PC-3 (cell line): ENCODE measurements around the gene IGFL3. TPM values are rescaled to one million over a fixed set of nuclear protein-coding genes. Genes with fewer than 3 reads are reported as not detected.

Experiments
- ATAC-seq: fragments of 200-7000 bp; cut with Tn5 transposase; 2 replicates; pipeline ENCODE4 v1.9.1; 2020; ENCODE audit warnings: mild to moderate bottlenecking, moderate library complexity
- BruUV-seq: library from RNA; stranded (reverse); fragments of 400-500 nt; replicated peaks from 2 replicates; lab custom pipeline; 2021; lab: Mats Ljungman, UMichigan
- CTCF ChIA-PET: fragments of 300-600 bp; sonication (Branson Sonifier 250); formaldehyde crosslinking; loops from one replicate; lab custom pipeline; 2022; ENCODE audit warnings: antibody characterized with exemption; lab: Charles Lee
- POLR2A ChIA-PET: fragments of 300-600 bp; sonication (Branson Sonifier 250); formaldehyde crosslinking; loops from one replicate; lab custom pipeline; 2022; ENCODE audit warnings: antibody characterized with exemption; ENCODE audit not compliant: unreplicated experiment; lab: Charles Lee
- DNase-seq: peaks from one replicate; pipeline ENCODE4 v3.0.0-alpha.2; 2015
- H2AFZ ChIP-seq: fragments of 300-600 bp; sonication (generic); 2 replicates; pipeline ENCODE4 v1.6.0; 2016; ENCODE audit warnings: antibody characterized with exemption, low read length
- H3F3A ChIP-seq: fragments of 300-600 bp; sonication (generic); one replicate; pipeline ENCODE4 v1.6.0; 2017; ENCODE audit warnings: antibody characterized with exemption, low read length, control low read depth, mild to moderate bottlenecking; ENCODE audit not compliant: unreplicated experiment
- H3K27ac ChIP-seq: fragments of 300-600 bp; sonication (generic); 2 replicates; pipeline ENCODE4 v1.5.1; 2016; ENCODE audit warnings: mild to moderate bottlenecking, low read length
- H3K27me3 ChIP-seq: fragments of 300-600 bp; sonication (generic); 2 replicates; pipeline ENCODE4 v1.6.1; 2016; ENCODE audit warnings: low read length, mixed read lengths
- H3K36me3 ChIP-seq: fragments of 300-600 bp; sonication (generic); 2 replicates; pipeline ENCODE4 v1.6.1; 2016; ENCODE audit warnings: low read depth, mixed run types, low read length, mixed read lengths
- H3K4me1 ChIP-seq: fragments of 300-600 bp; sonication (generic); 2 replicates; pipeline ENCODE4 v1.5.1; 2016; ENCODE audit warnings: low read length; ENCODE audit not compliant: insufficient read depth
- H3K4me2 ChIP-seq: fragments of 300-600 bp; sonication (generic); 2 replicates; pipeline ENCODE4 v1.6.0; 2016; ENCODE audit warnings: low read length
- H3K4me3 ChIP-seq: fragments of 300-600 bp; sonication (generic); 2 replicates; pipeline ENCODE4 v1.5.1; 2016; ENCODE audit warnings: mild to moderate bottlenecking, low read length, mixed read lengths
- H3K79me2 ChIP-seq: fragments of 300-600 bp; sonication (generic); 2 replicates; pipeline ENCODE4 v1.6.1; 2017; ENCODE audit warnings: low read length, mixed read lengths
- H3K9ac ChIP-seq: fragments of 300-600 bp; sonication (generic); 2 replicates; pipeline ENCODE4 v1.6.0; 2016; ENCODE audit warnings: mild to moderate bottlenecking, low read length
- H3K9me2 ChIP-seq: fragments of 300-600 bp; sonication (generic); replicated peaks from 2 replicates; pipeline ENCODE4 v1.6.1; 2016; ENCODE audit warnings: mixed run types, low read length, mixed read lengths
- H3K9me3 ChIP-seq: fragments of 300-600 bp; sonication (generic); 2 replicates; pipeline ENCODE4 v1.6.1; 2016; ENCODE audit warnings: low read length, mixed read lengths
- H4K20me1 ChIP-seq: fragments of 300-600 bp; sonication (generic); 2 replicates; pipeline ENCODE4 v1.6.1; 2016; ENCODE audit warnings: low read length, mixed read lengths
- CTCF ChIP-seq: fragments of 300-600 bp; sonication (generic); conservative IDR thresholded peaks from 2 replicates; pipeline ENCODE4 v1.5.1; 2017; ENCODE audit warnings: antibody characterized with exemption, low read depth, mild to moderate bottlenecking, low read length
- EZH2 ChIP-seq: fragments of 300-600 bp; sonication (generic); IDR thresholded peaks from one replicate; pipeline ENCODE4 v1.6.1; 2017; ENCODE audit warnings: antibody characterized with exemption, mild to moderate bottlenecking, low read length; ENCODE audit not compliant: unreplicated experiment
- EZH2phosphoT487 ChIP-seq: fragments of 300-600 bp; sonication (generic); IDR thresholded peaks from 2 replicates; pipeline ENCODE4 v1.6.1; 2018; ENCODE audit warnings: mild to moderate bottlenecking, antibody characterized with exemption, low read length, borderline replicate concordance
- intact Hi-C: fragments of 100-400 bp; cut with micrococcal nuclease; formaldehyde crosslinking; loops from 2 replicates; pipeline ENCODE4 v1.9.0; 2023
- total RNA-seq: library from RNA; depleted of rRNA; stranded (reverse); fragments of >200 nt; gene quantifications from 2 replicates; pipeline ENCODE4 v1.2.3, GENCODE V29; 2014

Gene IGFL3
- total RNA-seq, 1 experiment from 2014 or later: not detected

GRCh38 chr19:46133777-46134241 lies 9.3 kb upstream of the IGFL3 start:
- TF ChIP-seq EZH2phosphoT487 (no peak), EZH2 (no peak), CTCF (no peak)
- BruUV-seq: no TSS peak
- ChIA-PET CTCF (no interaction called here), POLR2A (no interaction called here)
- H3K4me3 ChIP-seq: no peak overlapping the region
- no peak overlapping the region for H2AFZ ChIP-seq
- no peaks in the 10 kb centered on the region for H3K36me3 ChIP-seq
- DNase-seq (no peak), ATAC-seq (no peak)
- no peaks in the 10 kb centered on the region for H3K9me3 ChIP-seq
- no peaks in the 10 kb centered on the region for H4K20me1 ChIP-seq
- intact Hi-C loops: no loop called here
- peaks cover 14% of the 10 kb centered on the region for H3K27me3 ChIP-seq
- no peak overlapping the region for H3K27ac ChIP-seq
- no peak overlapping the region for H3K9ac ChIP-seq
- peaks cover 11% of the 10 kb centered on the region; the same call in 1 of the 2 replicates for H3K4me1 ChIP-seq
- H3K79me2 ChIP-seq: no peaks in the 10 kb centered on the region
- H3F3A ChIP-seq: no peaks in the 10 kb centered on the region
- H3K4me2 ChIP-seq: no peak overlapping the region
- no peaks in the 10 kb centered on the region for H3K9me2 ChIP-seq

- Histone ChIP-seq H3K4me2 (no peak overlapping the region), H3K27me3 (peaks cover 20% of the 10 kb centered on the region), H3K79me2 (no peaks in the 10 kb centered on the region), H3K36me3 (no peaks in the 10 kb centered on the region), H3F3A (no peaks in the 10 kb centered on the region), H3K4me1 (peaks cover 11% of the 10 kb centered on the region; the same call in 1 of the 2 replicates), H2AFZ (no peak overlapping the region), H3K9me2 (no peaks in the 10 kb centered on the region), H3K27ac (no peak overlapping the region), H3K9ac (no peak overlapping the region), H3K9me3 (no peaks in the 10 kb centered on the region), H3K4me3 (no peak overlapping the region), H4K20me1 (no peaks in the 10 kb centered on the region)
- intact Hi-C loops: no loop called here
- TF ChIP-seq EZH2phosphoT487 (no peak), CTCF (no peak), EZH2 (no peak)
- POLR2A ChIA-PET: no interaction called here
- no TSS peak for BruUV-seq
- CTCF ChIA-PET: no interaction called here
- no peak for ATAC-seq
- DNase-seq: peak; percentile 58
Observed at GRCh38 chr19:46133101-46133627, 8.7 kb upstream of the IGFL3 start.

GRCh38 chr19:46132508-46133100 lies 8.1 kb upstream of the IGFL3 start:
- Histone ChIP-seq H3K9me3 (no peaks in the 10 kb centered on the region), H3K4me3 (no peak overlapping the region), H3K4me1 (peaks cover 11% of the 10 kb centered on the region; the same call in 1 of the 2 replicates), H3K36me3 (no peaks in the 10 kb centered on the region), H3K9me2 (no peaks in the 10 kb centered on the region), H3K27ac (no peak overlapping the region), H3K27me3 (peaks cover 26% of the 10 kb centered on the region), H3K4me2 (no peak overlapping the region), H4K20me1 (no peaks in the 10 kb centered on the region), H2AFZ (no peak overlapping the region), H3K9ac (no peak overlapping the region), H3K79me2 (no peaks in the 10 kb centered on the region), H3F3A (no peaks in the 10 kb centered on the region)
- CTCF ChIA-PET: no interaction called here
- no peak for ATAC-seq
- intact Hi-C loops: no loop called here
- POLR2A ChIA-PET: no interaction called here
- TF ChIP-seq EZH2 (no peak), EZH2phosphoT487 (no peak), CTCF (no peak)
- DNase-seq: no peak
- no TSS peak for BruUV-seq
